ENCODE data around the gene PRKG1.

DNA sequence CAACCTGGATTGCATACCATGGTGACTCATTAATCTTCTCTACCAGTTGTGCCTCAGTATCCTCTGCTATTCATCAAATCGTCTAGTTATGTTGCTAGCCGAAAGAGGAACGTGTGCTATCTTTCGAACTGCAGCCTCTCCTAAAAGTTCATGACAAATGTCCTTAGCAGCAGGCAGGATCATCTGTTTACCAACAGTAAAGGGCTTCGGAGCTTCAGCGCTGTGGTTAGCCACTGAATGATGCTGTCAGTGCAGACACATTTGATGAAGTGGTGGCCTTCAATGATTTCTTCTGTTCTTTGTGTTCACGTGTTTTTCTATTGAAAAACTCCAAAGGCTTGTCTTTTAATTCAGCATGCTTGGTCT lies 556.3 kb downstream of the PRKG1 start:
- TF ChIP-seq, protein P1, sequence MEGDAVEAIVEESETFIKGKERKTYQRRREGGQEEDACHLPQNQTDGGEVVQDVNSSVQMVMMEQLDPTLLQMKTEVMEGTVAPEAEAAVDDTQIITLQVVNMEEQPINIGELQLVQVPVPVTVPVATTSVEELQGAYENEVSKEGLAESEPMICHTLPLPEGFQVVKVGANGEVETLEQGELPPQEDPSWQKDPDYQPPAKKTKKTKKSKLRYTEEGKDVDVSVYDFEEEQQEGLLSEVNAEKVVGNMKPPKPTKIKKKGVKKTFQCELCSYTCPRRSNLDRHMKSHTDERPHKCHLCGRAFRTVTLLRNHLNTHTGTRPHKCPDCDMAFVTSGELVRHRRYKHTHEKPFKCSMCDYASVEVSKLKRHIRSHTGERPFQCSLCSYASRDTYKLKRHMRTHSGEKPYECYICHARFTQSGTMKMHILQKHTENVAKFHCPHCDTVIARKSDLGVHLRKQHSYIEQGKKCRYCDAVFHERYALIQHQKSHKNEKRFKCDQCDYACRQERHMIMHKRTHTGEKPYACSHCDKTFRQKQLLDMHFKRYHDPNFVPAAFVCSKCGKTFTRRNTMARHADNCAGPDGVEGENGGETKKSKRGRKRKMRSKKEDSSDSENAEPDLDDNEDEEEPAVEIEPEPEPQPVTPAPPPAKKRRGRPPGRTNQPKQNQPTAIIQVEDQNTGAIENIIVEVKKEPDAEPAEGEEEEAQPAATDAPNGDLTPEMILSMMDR (IDR thresholded peaks at IDR 0.05; ENCODE audit: borderline replicate concordance, extremely low read depth, low read length, poor library complexity, severe bottlenecking): no peak
- no peak for TF ChIP-seq EZH2 (IDR thresholded peaks at IDR 0.05; ENCODE audit: borderline replicate concordance, low read depth, low read length, severe bottlenecking)
